ENCODE results near the gene YTHDF2.

DNA sequence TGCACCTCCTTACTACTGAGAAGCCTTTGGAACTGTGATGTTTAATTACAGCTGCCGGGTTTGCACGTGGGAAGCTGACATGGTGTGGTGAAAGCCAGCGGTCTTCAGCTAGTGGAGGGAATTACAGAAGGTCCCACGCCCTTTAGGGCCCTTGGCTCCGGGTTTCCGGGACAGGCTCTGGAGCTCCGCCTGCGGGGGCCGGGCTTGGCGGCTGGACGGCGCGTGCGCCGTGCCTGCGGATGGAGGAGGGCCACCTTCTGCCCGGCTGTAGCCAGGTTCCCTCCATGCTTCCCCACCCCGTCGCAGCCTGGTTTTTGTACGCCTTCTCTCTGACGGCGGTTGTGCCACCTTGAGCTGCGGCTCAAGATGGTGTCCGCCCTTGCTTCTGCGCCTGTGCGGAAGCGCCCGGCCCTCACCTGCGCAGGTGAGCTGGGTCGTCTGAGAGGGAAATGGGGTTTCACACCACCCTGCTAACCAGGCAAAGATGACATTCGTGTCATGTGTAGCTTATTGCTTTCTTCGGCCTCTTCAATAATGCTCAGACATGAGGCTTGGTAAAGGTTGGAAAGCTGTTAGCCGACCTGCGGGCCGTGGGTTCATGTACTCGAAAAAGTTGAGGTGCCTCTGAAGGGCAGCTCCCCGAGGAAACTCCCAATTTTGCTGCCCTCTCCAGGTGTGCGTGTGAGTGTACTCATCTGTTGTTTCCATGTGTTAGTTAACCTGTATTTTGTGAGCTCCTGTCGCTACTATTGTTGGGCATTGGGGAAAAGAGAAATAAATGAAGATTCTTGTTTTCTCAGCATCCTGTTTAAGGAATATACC lies 38.6 kb downstream of the YTHDF2 start:
- TF ChIP-seq POLR2AphosphoS5 (IDR thresholded peaks at IDR 0.05; ENCODE audit: low read depth, low read length) (no peak), SIN3A (IDR thresholded peaks at IDR 0.05; ENCODE audit: borderline replicate concordance, insufficient read depth, low read depth, low read length) (no peak)
- TF ChIP-seq, protein P1, sequence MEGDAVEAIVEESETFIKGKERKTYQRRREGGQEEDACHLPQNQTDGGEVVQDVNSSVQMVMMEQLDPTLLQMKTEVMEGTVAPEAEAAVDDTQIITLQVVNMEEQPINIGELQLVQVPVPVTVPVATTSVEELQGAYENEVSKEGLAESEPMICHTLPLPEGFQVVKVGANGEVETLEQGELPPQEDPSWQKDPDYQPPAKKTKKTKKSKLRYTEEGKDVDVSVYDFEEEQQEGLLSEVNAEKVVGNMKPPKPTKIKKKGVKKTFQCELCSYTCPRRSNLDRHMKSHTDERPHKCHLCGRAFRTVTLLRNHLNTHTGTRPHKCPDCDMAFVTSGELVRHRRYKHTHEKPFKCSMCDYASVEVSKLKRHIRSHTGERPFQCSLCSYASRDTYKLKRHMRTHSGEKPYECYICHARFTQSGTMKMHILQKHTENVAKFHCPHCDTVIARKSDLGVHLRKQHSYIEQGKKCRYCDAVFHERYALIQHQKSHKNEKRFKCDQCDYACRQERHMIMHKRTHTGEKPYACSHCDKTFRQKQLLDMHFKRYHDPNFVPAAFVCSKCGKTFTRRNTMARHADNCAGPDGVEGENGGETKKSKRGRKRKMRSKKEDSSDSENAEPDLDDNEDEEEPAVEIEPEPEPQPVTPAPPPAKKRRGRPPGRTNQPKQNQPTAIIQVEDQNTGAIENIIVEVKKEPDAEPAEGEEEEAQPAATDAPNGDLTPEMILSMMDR (IDR thresholded peaks at IDR 0.05), result no peak

Measured in Panc1 (cell line).